ENCODE results near the gene IGLL5.
"Not testable (repeated sequence)": the region's sequence is repeated elsewhere in the genome, so short reads cannot be mapped to it uniquely, and the experiment has no call there.

IGLL5 gene

DNA sequence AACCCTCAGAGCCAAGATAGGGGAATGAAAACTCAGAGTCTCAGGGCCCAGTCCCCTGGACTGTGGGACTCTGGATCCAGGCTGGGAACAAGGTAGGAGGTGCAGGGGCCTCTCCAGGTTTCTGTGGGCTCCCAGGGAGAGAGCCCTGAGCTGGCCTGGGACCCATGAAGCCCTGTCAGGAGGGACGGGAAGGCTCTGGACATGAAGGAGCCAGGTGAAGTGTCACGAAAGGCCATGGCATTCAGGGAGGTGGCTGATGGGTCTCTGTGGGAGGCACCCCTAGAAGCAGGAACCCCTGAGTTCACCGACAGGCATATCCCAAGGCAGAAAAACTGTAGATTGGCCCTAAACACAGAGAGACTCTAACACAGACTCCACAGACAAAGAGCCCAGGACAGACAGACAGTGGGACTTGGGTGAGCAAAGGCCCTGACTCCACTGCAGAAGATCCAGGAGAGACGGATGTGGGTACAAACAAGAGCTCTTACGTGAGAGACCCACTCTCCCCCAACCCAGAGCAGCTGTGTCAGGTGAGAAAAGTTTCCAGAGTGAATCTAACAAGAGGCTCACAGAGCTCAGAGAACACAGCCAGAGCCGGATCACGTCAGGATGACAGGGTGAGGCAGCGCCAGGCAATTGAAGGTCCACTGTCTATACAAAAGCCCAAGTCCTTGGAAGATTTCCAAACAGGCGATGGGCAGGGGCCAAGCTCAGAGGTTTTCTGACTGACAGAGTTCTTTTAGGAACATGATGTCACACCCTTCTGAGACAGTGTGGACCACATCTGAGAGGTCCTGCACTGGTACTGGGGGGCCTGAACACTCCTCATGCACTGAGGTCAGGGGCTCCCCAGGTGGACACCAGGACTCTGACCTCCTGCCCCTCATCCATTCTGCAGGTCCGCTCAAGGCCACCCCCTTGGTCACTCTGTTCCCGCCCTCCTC lies 27.4 kb downstream of the IGLL5 start:
- DNase-seq (ENCODE audit: low read depth) = no peak

DNA sequence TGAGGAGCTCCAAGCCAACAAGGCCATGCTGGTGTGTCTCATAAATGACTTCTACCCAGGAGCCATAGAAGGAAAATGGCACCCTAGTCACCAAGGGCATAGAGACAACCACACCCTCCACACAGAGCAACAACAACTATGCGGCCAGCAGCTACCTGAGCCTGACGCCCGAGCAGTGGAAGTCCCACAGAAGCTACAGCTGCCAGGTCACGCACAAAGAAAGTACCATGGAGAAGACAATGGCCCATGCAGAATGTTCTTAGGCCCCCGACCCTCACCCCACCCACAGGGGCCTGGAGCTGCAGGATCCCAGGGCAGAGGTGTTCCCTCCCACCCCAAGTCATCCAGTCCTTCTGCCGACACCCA lies 28.0 kb downstream of the IGLL5 start:
- DNase-seq (ENCODE audit: low read depth) = no peak

DNA sequence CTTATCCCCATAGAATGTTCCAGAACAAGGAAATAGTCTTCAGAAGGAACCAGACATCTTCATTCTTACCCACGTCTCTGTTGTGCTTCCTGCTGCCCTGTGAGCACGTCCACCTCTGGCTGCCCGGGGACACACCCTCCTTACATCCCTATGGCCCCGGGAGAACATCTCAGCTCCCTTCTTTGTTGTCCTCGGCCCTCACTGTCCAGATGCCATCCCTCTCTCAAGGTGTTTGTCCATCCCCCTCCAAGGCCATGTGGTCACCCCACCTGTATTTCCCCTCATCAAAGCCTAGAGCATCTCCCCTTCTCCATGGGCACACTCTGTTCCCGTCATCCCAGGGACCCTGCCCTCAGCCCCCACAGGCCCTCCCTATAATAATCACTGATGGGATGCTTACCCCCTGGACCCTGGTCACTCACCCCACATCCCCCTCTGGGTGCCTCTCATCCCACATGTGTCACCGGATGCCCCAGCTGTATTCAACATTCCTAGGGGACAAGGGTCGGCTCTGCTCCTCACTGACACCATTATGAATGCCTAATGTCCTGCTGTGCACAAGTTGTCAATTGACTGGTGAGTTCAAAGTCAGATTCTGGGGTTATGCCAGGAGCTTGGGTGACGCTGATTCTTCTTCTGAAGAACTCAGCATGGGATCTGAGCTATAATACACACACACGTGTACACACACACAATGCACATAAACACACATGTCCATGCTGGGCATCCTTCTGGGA lies 28.8 kb downstream of the IGLL5 start:
- DNase-seq (ENCODE audit: low read depth) = no peak

DNA sequence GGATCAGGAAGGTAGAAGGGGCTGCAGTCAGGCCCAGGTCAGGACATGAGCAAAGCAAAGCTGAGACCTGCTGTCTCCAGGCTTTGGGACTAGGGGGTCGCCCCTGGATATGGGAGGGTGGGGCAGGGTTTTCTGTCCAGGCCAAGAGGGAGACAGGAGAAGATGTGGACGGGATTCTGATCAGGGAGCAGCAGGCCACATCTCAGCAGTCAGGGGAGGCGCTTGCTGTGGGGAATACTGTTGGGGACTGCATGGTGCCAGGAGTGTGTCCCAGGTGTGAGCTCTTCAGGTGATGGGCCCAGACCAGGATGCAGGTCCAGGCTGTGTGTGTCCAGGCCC lies 29.3 kb downstream of the IGLL5 start:
- no peak for DNase-seq (ENCODE audit: low read depth)

DNA sequence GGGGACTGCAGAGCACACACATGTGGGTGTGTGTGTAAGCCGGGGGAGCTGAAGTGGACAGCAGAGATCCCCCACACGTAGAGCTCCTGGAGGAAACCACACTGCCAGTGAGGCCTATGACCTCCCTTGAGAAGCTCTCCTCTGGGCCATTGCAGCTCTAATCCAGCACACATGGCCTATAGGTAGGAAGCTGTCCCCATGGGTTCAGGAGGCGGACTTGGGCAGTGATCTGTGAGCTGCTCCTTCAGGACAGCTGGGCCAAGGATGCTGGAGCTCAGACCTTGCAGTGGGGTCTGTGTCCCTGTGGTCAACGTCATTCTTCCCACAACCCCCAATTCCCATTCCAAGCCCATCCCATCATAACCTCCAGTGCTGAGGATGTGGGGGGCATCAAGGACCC lies 29.8 kb downstream of the IGLL5 start:
- DNase-seq (ENCODE audit: low read depth) = no peak

DNA sequence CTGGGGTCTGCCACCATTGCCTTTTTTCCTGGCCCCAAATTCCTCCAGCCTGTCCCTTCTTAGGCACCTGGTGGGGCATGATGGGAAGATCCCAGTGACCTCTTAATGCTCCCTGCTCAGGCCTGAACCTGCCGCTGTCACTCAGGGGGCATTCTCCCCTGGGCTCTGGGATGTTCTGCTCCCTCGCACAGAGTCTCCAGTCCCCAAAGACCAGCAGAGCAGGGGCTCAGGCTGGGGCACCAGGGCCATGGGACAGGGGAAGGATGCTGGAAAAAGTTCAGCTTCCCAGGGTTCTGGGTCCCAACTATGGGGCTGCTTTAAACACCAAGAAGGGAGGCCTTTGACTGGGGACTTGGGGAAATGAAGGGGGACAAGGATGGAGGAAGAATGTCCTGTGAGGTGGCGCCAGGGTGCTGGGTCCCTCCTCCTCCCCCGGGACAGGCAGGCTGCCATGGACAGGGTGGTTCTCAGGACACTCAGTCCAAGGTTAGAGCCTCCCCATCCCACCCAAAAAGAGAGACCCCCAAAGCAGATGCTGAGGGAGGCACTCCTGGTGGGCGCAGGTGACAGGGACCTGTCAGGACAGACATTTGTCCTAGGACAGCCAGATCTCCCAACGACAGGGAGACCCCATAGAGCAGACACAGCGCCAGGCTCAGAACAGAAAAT lies 30.8 kb downstream of the IGLL5 start:
- DNase-seq (ENCODE audit: low read depth) = no peak

DNA sequence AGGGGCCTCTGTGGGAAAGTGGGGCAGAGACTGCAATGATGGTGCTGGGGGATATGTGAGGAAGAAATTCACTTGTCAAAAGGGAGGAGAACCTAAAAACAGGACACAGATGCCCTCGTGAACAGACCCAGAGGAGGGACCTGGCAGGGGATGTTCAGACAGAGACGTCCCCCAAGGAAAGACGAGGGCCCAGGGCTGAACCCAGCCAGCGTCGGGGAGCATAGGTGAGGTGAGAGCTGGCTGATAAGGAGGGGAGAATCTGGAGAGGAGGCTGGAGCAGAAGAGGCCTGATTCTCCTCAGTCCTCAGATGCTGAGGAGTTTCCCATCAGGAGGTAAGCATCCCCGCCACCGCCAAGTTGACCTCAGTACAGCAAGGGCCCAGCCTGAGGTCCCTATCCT lies 31.4 kb downstream of the IGLL5 start:
- DNase-seq (ENCODE audit: low read depth) = no peak

DNA sequence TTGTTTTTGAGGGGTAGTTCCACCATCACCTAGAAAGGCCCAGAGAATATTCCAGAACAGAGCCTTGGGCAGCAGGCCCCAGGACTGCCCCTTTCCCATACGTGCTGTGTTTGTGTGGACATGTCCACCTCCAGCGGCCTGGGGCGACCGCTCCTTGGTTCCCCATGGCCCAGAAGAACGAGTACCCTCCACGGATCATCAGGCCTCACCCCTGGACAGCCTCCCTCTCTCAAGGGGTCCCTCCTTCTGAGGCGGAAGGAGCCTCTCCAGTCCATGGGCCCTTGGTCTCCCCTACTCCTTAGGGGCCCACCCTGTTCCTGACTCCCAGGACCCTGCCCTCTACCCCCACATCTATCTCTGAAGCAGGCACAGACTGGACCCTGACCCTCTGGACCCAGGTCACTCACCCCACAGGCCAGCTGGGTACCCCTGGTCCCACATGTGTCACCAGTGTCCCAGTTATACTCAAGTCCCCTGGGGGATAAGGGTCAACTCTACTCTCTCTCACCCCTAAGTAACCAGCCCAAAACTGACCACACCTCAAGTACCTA lies 32.6 kb downstream of the IGLL5 start:
- DNase-seq (ENCODE audit: low read depth) = no peak

DNA sequence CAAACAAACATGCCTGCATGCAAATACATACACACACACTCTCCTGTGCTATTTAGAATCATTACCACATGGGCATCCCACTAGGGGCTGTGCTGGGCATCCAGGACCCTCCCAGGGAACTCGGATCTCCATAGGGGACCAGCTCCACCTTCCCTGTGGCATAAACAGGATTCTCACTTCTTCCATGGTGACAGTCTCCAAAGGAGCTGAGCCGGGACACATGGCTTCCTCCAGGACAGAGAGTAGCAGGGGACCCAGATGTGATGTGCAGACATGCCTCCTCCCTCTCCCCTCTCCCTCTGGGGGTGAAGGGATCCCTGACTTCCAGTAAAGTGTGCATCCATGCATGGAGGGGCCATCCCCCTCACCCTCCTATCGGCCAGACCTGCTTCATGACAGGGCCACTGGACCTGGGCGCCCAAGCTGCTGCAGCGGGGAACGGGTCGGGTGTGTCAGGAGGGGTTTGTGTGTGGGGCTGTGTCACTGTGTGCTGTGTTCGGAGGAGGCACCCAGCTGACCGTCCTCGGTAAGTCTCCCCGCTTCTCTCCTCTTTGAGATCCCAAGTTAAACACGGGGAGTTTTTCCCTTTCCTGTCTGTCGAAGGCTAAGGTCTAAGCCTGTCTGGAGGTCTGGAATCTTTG lies 33.4 kb downstream of the IGLL5 start:
- DNase-seq (ENCODE audit: low read depth) = no peak

DNA sequence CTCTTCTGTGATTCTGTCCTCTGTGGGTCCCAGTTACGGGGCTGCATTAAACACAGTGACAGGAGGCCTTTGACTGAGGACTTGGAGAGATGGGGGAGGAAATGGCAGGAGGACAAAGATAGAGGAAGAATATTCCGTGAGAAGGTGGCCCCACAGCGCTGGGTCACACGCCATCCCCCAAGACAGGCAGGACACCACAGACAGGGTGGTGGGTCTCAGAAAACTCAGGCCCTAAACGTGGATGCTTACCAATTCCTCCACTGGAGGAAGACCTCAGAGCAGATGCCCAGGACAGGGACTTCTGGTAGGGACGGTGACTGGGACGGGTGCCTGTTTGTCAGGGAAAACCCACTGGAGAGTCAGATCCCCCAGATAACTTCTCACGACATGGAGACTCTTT lies 34.0 kb downstream of the IGLL5 start:
- DNase-seq (ENCODE audit: low read depth) = no peak

DNA sequence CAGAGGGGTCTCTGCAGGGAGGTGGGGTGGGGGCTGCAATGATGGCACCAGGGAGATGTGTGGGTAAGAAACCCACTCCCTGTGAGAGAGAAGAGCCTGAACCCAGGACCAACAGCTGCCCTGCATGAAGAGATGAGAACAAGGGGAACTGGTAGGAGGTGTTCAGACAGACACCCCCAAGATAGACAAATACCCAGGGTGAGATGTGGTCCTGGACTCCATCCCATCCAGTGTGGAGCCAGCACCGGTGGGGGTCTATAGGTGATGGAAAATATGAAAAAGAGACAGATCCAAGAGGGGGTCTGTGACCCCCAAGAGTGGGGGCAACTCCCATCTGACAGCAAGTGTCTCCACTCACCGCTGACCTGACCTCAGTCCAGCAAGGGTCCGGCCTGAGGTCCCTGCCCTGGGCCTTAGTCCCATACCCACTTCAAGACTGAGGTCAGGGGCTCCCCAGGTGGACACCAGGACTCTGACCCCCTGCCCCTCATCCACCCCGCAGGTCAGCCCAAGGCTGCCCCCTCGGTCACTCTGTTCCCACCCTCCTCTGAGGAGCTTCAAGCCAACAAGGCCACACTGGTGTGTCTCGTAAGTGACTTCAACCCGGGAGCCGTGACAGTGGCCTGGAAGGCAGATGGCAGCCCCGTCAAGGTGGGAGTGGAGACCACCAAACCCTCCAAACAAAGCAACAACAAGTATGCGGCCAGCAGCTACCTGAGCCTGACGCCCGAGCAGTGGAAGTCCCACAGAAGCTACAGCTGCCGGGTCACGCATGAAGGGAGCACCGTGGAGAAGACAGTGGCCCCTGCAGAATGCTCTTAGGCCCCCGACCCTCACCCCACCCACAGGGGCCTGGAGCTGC lies 34.7 kb downstream of the IGLL5 start:
- not testable (repeated sequence) for DNase-seq (ENCODE audit: low read depth)

DNA sequence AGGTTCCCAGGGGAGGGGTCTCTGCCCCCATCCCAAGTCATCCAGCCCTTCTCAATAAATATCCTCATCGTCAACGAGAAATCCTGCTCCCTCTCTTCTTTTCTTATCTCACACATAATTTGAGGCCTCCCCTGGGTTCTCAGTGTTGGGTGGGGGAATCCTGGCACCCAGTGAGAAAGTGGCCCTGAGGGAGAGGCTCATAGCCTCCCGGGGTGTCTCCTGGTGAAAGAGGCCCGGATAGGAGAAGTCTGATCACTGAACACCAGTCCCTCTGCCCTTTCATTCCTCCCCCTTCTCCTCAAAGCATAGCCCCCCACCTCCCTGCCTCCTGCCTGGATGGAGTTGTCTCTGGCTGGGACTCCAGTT lies 35.3 kb downstream of the IGLL5 start:
- no peak for DNase-seq (ENCODE audit: low read depth)

DNA sequence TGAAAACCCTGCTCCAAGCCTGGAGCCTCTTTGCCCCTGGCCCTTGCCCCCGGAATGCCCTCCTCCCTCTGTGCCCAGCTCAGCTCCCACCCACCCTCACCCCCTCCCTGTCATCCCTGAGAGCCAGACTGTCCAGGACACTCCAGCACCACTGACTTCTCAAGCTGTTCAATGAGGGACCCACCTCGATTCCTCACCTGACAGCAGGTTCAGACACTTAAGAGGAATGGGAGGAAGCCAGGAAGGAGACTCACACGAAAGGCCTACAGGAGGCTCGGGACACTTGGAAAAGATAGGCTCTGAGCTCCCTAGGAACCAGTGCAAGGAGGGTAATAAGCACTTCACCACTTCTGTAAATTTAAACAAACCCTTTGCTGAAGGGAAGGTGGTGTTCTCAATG lies 35.8 kb downstream of the IGLL5 start:
- no peak for DNase-seq (ENCODE audit: low read depth)

DNA sequence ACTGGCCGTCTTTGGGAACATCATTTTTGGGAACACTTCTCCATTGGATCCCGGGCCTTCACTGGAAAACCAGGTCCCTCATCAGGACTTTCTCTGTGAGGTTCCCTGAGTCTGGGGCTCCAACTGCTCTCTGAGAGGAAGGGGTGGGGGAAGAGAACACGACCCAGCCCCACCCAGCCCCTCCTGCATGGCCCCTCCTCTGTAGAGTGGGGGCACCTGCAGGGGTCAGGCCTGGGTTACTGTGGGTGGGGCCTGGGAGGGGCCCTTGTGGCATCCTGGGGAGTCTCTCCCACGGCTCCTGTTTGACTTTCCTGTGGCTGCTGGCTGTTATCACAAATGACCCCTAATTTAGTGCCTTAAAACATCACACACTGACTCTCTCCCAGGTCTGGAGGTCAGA lies 36.3 kb downstream of the IGLL5 start:
- no peak for DNase-seq (ENCODE audit: low read depth)

DNA sequence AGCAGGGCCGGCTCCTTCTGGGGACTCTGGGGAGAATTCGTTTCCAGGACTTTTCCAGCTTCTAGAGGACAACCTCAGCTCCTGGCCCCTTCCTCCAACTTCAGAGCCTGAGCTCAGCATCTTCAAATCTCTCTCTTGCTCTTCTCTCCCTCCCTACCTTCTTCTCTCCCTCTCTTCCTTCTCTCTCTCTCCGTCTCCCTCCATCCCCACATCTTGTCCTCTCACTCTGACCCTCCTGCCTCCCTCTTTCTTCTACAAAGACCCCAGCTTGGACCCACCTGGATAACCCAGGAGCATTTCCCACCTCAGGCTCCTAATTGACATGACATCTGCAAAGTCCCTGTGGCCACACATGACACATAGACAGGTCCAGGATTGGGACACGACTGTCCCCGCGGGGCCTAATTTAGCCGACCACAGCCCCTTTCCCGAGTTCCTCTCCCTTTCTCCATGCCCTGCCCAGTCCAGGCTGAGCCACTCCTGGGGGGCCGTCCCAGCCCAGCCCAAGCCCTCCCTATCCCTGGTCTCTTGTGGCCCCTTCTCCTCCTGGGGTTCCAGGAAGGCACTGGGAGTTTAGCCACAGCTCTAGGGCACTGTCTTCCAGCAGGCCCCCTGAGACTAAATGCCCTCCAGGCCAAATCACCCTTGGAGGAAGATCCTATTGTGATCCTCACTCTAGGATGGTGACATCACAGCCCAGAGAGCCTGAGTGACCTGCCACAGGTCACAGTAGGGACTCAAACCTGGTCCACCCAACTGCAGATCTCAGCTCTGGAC lies 36.9 kb downstream of the IGLL5 start:
- no peak for DNase-seq (ENCODE audit: low read depth)

DNA sequence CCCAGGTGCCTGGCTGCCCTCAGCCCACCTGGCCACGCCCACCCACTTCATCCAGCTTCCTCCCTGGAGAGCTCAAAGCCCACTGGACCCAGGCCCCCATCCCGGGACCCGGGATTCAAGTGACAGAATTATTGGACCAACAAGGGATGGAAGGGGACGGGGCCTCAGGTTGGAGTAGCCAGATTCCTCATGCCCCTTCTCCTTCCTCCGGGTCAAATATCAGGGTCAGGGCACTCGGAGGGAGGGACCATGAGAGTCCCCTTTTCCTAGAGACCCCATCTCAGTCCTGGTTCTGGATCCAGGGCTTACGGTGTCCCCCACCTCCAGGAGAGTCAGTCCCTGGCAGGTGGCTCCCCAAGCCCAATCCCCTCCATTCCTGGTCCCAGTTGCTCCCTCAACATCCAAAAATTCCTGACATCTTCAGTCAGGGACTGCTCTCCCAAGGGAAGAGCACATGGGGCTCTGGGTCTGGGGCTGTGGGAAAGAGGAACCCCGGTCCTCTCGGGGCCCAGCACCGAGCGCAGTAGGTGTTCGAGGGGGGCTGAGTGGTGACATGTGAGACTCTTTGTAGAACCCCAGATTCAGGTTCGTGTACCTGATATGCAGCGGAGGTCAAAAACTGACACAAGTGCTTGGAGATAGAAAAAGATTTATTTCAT lies 37.7 kb downstream of the IGLL5 start:
- DNase-seq (ENCODE audit: low read depth) = no peak

DNA sequence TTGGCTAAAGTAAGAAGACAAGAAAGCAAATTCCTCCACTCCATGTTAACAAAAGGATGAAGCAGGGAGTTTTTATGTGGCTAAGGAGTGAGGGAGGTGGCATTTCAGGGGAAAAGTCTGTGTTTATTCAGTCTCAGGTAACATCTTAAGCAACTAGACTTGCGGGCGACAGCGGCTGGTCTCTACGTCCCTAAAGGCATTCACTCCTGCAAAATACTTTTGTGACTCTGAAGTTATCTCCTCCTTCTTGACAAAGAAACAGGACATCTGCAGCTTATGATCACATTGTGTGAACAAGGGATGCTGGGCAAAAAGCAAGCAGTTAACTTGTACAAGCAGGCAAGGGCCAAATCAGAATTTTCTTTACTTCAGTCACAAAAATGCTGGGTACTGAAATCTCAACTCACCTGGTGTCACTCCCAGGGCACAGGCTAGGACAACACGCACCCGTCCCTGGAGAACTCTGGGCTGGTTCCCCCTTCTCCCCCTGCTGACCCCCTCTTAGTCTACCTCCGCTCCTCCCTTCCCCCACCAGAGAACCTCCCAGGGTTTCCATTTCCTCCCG lies 38.3 kb downstream of the IGLL5 start:
- no peak for DNase-seq (ENCODE audit: low read depth)

DNA sequence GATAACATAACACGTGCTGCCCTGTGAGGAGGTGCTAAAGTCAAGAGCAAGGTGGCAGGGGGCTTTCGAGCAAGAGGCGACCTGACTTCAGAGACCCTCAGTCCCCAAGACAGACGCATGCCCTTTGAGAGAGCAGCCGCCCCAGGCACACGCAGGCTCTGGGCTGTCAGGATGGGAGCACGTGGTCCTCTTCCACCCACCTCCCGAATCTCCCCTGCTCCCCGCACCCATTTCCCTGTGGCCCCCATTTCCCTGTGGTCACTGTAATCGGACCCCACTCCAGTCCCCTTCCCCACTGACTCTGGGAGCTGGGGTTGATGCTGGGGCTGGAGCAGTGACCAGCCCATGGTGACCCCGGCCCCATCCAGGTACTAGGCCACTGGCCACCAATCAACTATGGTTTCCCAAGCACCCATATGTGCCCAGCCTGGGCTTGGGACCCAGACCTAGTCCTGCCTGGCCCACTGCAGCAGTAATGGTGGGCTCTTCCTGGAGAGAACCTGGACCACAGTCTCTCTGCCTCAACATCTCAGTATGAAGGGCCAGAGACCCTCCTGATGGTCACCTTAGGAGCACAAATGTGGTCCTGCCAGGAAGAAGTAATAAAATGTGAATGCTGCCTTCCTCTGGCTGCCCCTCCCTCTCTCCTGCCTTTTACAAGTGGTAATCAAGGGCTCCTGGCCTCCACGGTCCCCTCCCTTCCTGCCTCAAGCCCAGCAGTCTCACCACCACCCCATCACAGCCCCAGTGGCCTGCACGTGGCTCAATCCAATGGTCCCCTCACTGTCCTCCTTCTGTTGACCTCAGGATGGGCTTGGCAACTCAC lies 39.0 kb downstream of the IGLL5 start:
- DNase-seq (ENCODE audit: low read depth) = no peak

Measured in activated T-cell treated with anti-CD3 and anti-CD28 coated beads for 1 hour (primary cell).